ENCODE data around the gene LYZ. TPM values are rescaled to one million over a fixed set of nuclear protein-coding genes. Genes with fewer than 3 reads are reported as not detected.
"Not testable (repeated sequence)": the region's sequence is repeated elsewhere in the genome, so short reads cannot be mapped to it uniquely, and the experiment has no call there.

LYZ gene
- total RNA-seq (311 TPM), polyA plus RNA-seq (233 TPM)
- long read RNA-seq, donor 1, partial matches to known transcripts, result 0 of 1 reads
- long read RNA-seq, donor 1, other reads (novel, unspliced or antisense), result 0 of 1 reads
- long read RNA-seq, donor 2, result 0 reads
- long read RNA-seq, donor 3, transcript LYZ-201 (4 exons, 1,530 nt), result major isoform, 34 of 35 reads
- long read RNA-seq, donor 3, partial matches to known transcripts, result 0 of 35 reads
- long read RNA-seq, donor 3, other reads (novel, unspliced or antisense), result 0 of 35 reads
- long read RNA-seq, donor 4, transcript LYZ-201 (4 exons, 1,530 nt), result major isoform, 16 of 260 reads
- long read RNA-seq, donor 4, partial matches to known transcripts, result 244 of 260 reads
- long read RNA-seq, donor 4, other reads (novel, unspliced or antisense), result 0 of 260 reads
- long read RNA-seq, donor 5, transcript LYZ-201 (4 exons, 1,530 nt), result major isoform, 125 of 194 reads
- long read RNA-seq, donor 5, partial matches to known transcripts, result 68 of 194 reads
- long read RNA-seq, donor 5, other reads (novel, unspliced or antisense), result 0 of 194 reads
- long read RNA-seq, donor 6, transcript LYZ-201 (4 exons, 1,530 nt), result major isoform, 25 of 25 reads
- long read RNA-seq, donor 6, partial matches to known transcripts, result 0 of 25 reads
- long read RNA-seq, donor 6, other reads (novel, unspliced or antisense), result 0 of 25 reads
- long read RNA-seq, donor 7, transcript LYZ-201 (4 exons, 1,530 nt), result major isoform, 54 of 55 reads
- long read RNA-seq, donor 7, partial matches to known transcripts, result 0 of 55 reads
- long read RNA-seq, donor 7, other reads (novel, unspliced or antisense), result 0 of 55 reads
- long read RNA-seq, donor 8, transcript LYZ-201 (4 exons, 1,530 nt), result major isoform, 41 of 41 reads
- long read RNA-seq, donor 8, partial matches to known transcripts, result 0 of 41 reads
- long read RNA-seq, donor 8, other reads (novel, unspliced or antisense), result 0 of 41 reads
- long read RNA-seq, donor 9, transcript LYZ-201 (4 exons, 1,530 nt), result major isoform, 10 of 11 reads
- long read RNA-seq, donor 9, partial matches to known transcripts, result 0 of 11 reads
- long read RNA-seq, donor 9, other reads (novel, unspliced or antisense), result 0 of 11 reads
- long read RNA-seq, donor 10, transcript LYZ-201 (4 exons, 1,530 nt), result major isoform, 22 of 22 reads
- long read RNA-seq, donor 10, partial matches to known transcripts, result 0 of 22 reads
- long read RNA-seq, donor 10, other reads (novel, unspliced or antisense), result 0 of 22 reads

DNA sequence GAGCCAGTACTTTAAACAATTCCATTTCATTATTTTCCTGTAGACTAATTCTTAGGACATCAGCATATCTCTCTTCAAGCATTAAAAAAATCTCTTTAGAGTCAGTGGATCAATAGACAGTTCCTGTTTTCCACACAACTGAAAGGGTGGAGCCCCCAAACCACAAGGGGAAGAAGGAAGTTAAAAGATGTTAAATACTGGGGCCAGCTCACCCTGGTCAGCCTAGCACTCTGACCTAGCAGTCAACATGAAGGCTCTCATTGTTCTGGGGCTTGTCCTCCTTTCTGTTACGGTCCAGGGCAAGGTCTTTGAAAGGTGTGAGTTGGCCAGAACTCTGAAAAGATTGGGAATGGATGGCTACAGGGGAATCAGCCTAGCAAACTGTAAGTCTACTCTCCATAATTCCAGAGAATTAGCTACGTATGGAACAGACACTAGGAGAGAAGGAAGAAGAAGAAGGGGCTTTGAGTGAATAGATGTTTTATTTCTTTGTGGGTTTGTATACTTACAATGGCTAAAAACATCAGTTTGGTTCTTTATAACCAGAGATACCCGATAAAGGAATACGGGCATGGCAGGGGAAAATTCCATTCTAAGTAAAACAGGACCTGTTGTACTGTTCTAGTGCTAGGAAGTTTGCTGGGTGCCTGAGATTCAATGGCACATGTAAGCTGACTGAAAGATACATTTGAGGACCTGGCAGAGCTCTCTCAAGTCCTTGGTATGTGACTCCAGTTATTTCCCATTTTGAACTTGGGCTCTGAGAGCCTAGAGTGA is at the start of gene LYZ:
Gene LYZ (plus strand): TSS at position 220 of the 777 bp plus-strand sequence. CDS start 28 bp downstream, at position 248.
- Histone ChIP-seq H3K27ac (ENCODE audit: low read depth in 1 of 2, low read length in 1 of 2) (no peak within 1 kb of the TSS), H3K9me3 (ENCODE audit: control insufficient read depth in 2 of 2, insufficient read depth in 1 of 2, low read length in 1 of 2) (no peaks in the 10 kb centered on the region), H3K36me3 (ENCODE audit: control insufficient read depth in 2 of 2, insufficient read depth in 2 of 2, low read length in 1 of 2) (no peaks in the 10 kb centered on the region), H3K27me3 (ENCODE audit: control insufficient read depth in 2 of 2, insufficient read depth in 1 of 2, low read length in 1 of 2) (no peaks in the 10 kb centered on the region), H3K4me3 (ENCODE audit: low read length in 2 of 2) (no peak within 1 kb of the TSS), H3K4me1 (ENCODE audit: control insufficient read depth in 2 of 2, insufficient read depth in 2 of 2, low read length in 2 of 2) (no peaks in the 10 kb centered on the region)
- WGBS, result 94% methylated on average over 4 of the region's 4 CpGs
- DNase-seq (ENCODE audit: low read depth in 6 of 9, low spot score in 9 of 9), result no peak

DNA sequence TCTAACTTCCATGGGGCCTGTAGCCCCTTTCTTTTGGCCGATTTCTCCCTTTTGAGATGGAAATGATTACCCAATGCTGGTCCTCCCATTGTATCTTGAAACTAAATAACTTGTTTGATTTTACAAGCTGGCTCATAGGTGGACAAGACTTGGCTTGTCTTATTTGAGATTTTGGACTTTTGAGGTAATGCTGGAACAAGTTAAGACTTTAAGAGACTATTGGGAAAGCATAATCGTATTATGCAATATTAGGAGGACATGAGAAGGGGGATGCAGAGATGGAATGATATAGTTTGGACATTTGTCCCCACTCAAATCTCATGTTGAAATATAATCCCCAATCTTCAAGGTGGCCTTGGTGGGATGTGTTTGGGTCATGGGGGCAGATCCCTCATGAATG is 49.2 kb upstream of the LYZ start:
- H3K36me3 ChIP-seq (ENCODE audit: control insufficient read depth in 2 of 2, insufficient read depth in 2 of 2, low read length in 1 of 2), result no peaks in the 10 kb centered on the region
- H3K27ac ChIP-seq (ENCODE audit: low read depth in 1 of 2, low read length in 1 of 2), result no peak overlapping the region
- H3K4me3 ChIP-seq (ENCODE audit: low read length in 2 of 2), result no peak overlapping the region
- peaks cover 0 to 7% of the 10 kb centered on the region in 2 donors for H3K9me3 ChIP-seq (ENCODE audit: control insufficient read depth in 2 of 2, insufficient read depth in 1 of 2, low read length in 1 of 2)
- no peaks in the 10 kb centered on the region for H3K4me1 ChIP-seq (ENCODE audit: control insufficient read depth in 2 of 2, insufficient read depth in 2 of 2, low read length in 2 of 2)
- H3K27me3 ChIP-seq (ENCODE audit: control insufficient read depth in 2 of 2, insufficient read depth in 1 of 2, low read length in 1 of 2), result no peaks in the 10 kb centered on the region
- 91% methylated on average over 2 of the region's 2 CpGs for WGBS
- DNase-seq (ENCODE audit: low read depth in 6 of 9, low spot score in 9 of 9), result no peak

DNA sequence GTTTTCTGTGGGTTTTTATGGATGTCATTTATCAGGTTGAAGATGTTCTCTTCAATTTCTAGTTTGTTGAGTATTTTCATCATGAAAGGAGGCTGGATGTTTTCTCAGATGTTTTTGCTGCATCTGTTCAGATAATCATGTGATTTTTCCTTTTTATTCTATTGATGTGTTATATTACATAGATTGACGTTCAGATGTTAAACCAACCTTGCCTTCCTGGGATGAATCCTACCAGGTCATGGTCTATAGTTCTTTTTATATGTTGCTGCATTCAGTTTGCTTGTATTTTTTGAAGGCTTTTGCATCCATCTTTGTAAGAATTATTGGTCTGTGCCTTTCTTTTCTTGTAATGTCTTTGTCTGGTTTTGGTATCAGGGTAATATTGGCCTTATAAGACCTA is 43.9 kb upstream of the LYZ start:
- Histone ChIP-seq H3K4me3 (ENCODE audit: low read length in 2 of 2) (no peak overlapping the region), H3K27ac (ENCODE audit: low read depth in 1 of 2, low read length in 1 of 2) (no peak overlapping the region), H3K27me3 (ENCODE audit: control insufficient read depth in 2 of 2, insufficient read depth in 1 of 2, low read length in 1 of 2) (no peaks in the 10 kb centered on the region), H3K4me1 (ENCODE audit: control insufficient read depth in 2 of 2, insufficient read depth in 2 of 2, low read length in 2 of 2) (no peaks in the 10 kb centered on the region), H3K36me3 (ENCODE audit: control insufficient read depth in 2 of 2, insufficient read depth in 2 of 2, low read length in 1 of 2) (no peaks in the 10 kb centered on the region), H3K9me3 (ENCODE audit: control insufficient read depth in 2 of 2, insufficient read depth in 1 of 2, low read length in 1 of 2) (no peaks in the 10 kb centered on the region)
- DNase-seq (ENCODE audit: low read depth in 6 of 9, low spot score in 9 of 9), result no peak
- 93% methylated on average over 1 of the region's 1 CpG for WGBS

DNA sequence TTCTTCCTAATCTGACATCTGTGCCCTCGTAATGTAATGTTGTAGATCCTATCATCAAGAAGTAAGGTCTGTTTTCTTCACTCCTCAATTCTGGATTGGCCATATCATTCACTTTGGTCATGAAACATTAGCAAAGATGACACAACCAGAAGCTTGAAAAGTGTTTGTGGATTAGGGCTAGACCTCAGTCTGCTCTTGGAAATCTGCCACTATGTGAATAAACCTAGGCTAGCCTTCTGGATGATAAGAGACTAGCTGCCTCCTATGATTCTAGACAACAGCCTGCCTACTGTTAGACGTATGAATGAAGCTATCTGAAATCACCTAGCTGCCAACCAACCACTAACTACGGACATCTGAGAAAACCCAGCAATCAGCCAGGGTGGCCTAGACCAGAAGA is 38.7 kb upstream of the LYZ start:
- WGBS, result 92% methylated on average over 3 of the region's 3 CpGs
- Histone ChIP-seq H3K4me1 (ENCODE audit: control insufficient read depth in 2 of 2, insufficient read depth in 2 of 2, low read length in 2 of 2) (no peaks in the 10 kb centered on the region), H3K27me3 (ENCODE audit: control insufficient read depth in 2 of 2, insufficient read depth in 1 of 2, low read length in 1 of 2) (no peaks in the 10 kb centered on the region), H3K9me3 (ENCODE audit: control insufficient read depth in 2 of 2, insufficient read depth in 1 of 2, low read length in 1 of 2) (no peaks in the 10 kb centered on the region), H3K36me3 (ENCODE audit: control insufficient read depth in 2 of 2, insufficient read depth in 2 of 2, low read length in 1 of 2) (no peaks in the 10 kb centered on the region), H3K4me3 (ENCODE audit: low read length in 2 of 2) (no peak overlapping the region), H3K27ac (ENCODE audit: low read depth in 1 of 2, low read length in 1 of 2) (no peak overlapping the region)
- DNase-seq (ENCODE audit: low read depth in 6 of 9, low spot score in 9 of 9), result no peak

- H3K27me3 ChIP-seq (ENCODE audit: control insufficient read depth in 2 of 2, insufficient read depth in 1 of 2, low read length in 1 of 2), result no peaks in the 10 kb centered on the region
- H3K4me3 ChIP-seq (ENCODE audit: low read length in 2 of 2), result no peak overlapping the region
- no peak for DNase-seq (ENCODE audit: low read depth in 6 of 9, low spot score in 9 of 9)
- H3K9me3 ChIP-seq (ENCODE audit: control insufficient read depth in 2 of 2, insufficient read depth in 1 of 2, low read length in 1 of 2), result no peaks in the 10 kb centered on the region
- WGBS, result 98% methylated on average over 3 of the region's 3 CpGs
- H3K4me1 ChIP-seq (ENCODE audit: control insufficient read depth in 2 of 2, insufficient read depth in 2 of 2, low read length in 2 of 2), result no peaks in the 10 kb centered on the region
- no peak overlapping the region for H3K27ac ChIP-seq (ENCODE audit: low read depth in 1 of 2, low read length in 1 of 2)
- H3K36me3 ChIP-seq (ENCODE audit: control insufficient read depth in 2 of 2, insufficient read depth in 2 of 2, low read length in 1 of 2), result no peaks in the 10 kb centered on the region
Observed at GRCh38 chr12:69313209-69313608, 35.0 kb upstream of the LYZ start.

DNA sequence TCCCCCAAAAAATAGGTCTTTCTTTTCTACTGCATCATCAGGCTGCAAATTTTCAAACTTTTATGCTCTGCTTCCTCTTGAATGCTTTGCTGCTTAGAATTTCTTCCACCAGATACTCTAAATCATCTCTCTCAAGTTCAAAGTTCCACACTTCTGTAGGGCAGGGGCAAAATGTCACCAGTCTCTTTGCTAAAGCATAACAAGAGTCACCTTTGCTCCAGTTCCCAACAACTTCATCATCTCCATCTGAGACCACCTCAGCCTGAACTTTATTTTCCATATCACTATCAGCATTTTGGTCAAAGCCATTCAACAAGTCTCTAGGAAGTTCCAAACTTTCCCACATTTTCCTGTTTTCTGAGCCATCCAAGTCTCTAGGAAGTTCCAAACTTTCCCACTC is 31.4 kb upstream of the LYZ start:
- not testable (repeated sequence) for H3K36me3 ChIP-seq (ENCODE audit: control insufficient read depth in 2 of 2, insufficient read depth in 2 of 2, low read length in 1 of 2); H3K27ac ChIP-seq (ENCODE audit: low read depth in 1 of 2, low read length in 1 of 2); H3K27me3 ChIP-seq (ENCODE audit: control insufficient read depth in 2 of 2, insufficient read depth in 1 of 2, low read length in 1 of 2); H3K9me3 ChIP-seq (ENCODE audit: control insufficient read depth in 2 of 2, insufficient read depth in 1 of 2, low read length in 1 of 2); H3K4me1 ChIP-seq (ENCODE audit: control insufficient read depth in 2 of 2, insufficient read depth in 2 of 2, low read length in 2 of 2); DNase-seq (ENCODE audit: low read depth in 6 of 9, low spot score in 9 of 9); H3K4me3 ChIP-seq (ENCODE audit: low read length in 2 of 2)

GRCh38 chr12:69317233-69317632 is 30.9 kb upstream of the LYZ start:
- H3K27ac ChIP-seq (ENCODE audit: low read depth in 1 of 2, low read length in 1 of 2), result not testable (repeated sequence)

GRCh38 chr12:69318225-69318624 is 30.0 kb upstream of the LYZ start:
- H3K4me3 ChIP-seq (ENCODE audit: low read length in 2 of 2), result no peak overlapping the region
- no peaks in the 10 kb centered on the region for H3K36me3 ChIP-seq (ENCODE audit: control insufficient read depth in 2 of 2, insufficient read depth in 2 of 2, low read length in 1 of 2)
- DNase-seq (ENCODE audit: low read depth in 6 of 9, low spot score in 9 of 9), result no peak
- no peaks in the 10 kb centered on the region for H3K27me3 ChIP-seq (ENCODE audit: control insufficient read depth in 2 of 2, insufficient read depth in 1 of 2, low read length in 1 of 2)
- peaks cover 0 to 4% of the 10 kb centered on the region in 2 donors for H3K9me3 ChIP-seq (ENCODE audit: control insufficient read depth in 2 of 2, insufficient read depth in 1 of 2, low read length in 1 of 2)
- H3K4me1 ChIP-seq (ENCODE audit: control insufficient read depth in 2 of 2, insufficient read depth in 2 of 2, low read length in 2 of 2), result no peaks in the 10 kb centered on the region
- 96% methylated on average over 2 of the region's 2 CpGs for WGBS
- H3K27ac ChIP-seq (ENCODE audit: low read depth in 1 of 2, low read length in 1 of 2), result no peak overlapping the region

More at GRCh38 chr12:69317233-69317632, 30.9 kb upstream of the LYZ start:
- not testable (repeated sequence) for H3K9me3 ChIP-seq (ENCODE audit: control insufficient read depth in 2 of 2, insufficient read depth in 1 of 2, low read length in 1 of 2); DNase-seq (ENCODE audit: low read depth in 6 of 9, low spot score in 9 of 9); H3K4me1 ChIP-seq (ENCODE audit: control insufficient read depth in 2 of 2, insufficient read depth in 2 of 2, low read length in 2 of 2); H3K27me3 ChIP-seq (ENCODE audit: control insufficient read depth in 2 of 2, insufficient read depth in 1 of 2, low read length in 1 of 2); H3K36me3 ChIP-seq (ENCODE audit: control insufficient read depth in 2 of 2, insufficient read depth in 2 of 2, low read length in 1 of 2); H3K4me3 ChIP-seq (ENCODE audit: low read length in 2 of 2)
- WGBS, result 96% methylated on average over 2 of the region's 2 CpGs

All from thymus (tissue), 14 donors.